ENCODE results near the gene TNS4.

- TF ChIP-seq POLR2A (IDR thresholded peaks at IDR 0.05; ENCODE audit: low read depth, low read length), result no peak
- no peak for TF ChIP-seq CTCF (conservative IDR thresholded peaks at IDR 0.05; ENCODE audit: low read depth, low read length)
- no peak for TF ChIP-seq SMC3 (IDR thresholded peaks at IDR 0.05; ENCODE audit: low read depth, low read length)
- no peak for TF ChIP-seq RFX5 (IDR thresholded peaks at IDR 0.05; ENCODE audit: low read depth, low read length)
- TF ChIP-seq FOS (IDR thresholded peaks at IDR 0.05; ENCODE audit: low read depth, low read length), result no peak
Measured at GRCh38 chr17:40436636-40437035, 64.8 kb downstream of the TNS4 start.
